Stimulated activated CD8-positive, alpha-beta memory T cell treated with anti-CD3 and anti-CD28 coated beads, Interleukin-7, amount 100 ng/mL, for 48 hours (primary cell): ENCODE measurements around the gene RAD51B.

Experiments used
- DNase-seq, 2 donors: peaks; one replicate each; pipeline ENCODE4 v3.0.0-alpha.2; 2020; ENCODE audit warnings: low read depth in 1 of 2; ENCODE audit errors: extremely low read depth in 1 of 2

RAD51B gene

DNA sequence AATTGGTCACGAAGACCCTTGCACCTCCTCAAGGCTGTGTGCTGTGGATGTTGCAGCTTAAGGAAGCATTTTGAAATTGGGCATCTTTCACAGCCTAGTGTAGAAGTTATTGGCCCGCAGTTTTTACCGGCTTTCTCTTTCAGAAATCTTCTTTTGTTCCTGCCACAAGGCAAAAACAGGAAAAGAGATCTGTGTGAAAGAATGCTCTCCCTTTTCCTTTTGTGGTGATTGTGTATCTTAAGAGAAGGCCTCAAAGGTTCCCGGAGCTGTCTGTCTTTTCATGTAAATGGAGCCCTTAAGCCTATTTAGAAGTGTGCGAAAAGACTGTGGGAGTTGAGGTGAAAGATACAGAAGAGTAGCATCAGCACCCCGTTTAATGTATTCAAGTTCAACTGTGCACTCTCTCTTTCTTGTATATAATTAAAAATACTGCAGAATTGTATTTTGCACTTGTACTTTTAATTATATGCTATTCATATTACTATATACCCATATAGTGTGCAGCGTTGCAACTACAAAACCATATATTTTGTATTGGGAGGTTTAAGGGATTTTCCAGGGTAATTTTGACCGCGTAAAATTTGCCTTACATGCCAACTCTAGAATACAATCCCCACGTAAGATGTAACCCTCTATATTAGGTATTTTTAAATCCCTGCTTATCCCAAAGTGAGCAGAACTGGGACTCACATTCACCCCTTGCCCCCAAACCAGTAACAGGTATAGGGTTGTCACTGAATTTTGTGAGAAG is 441.7 kb downstream of the RAD51B start:
- DNase-seq: no peak

DNA sequence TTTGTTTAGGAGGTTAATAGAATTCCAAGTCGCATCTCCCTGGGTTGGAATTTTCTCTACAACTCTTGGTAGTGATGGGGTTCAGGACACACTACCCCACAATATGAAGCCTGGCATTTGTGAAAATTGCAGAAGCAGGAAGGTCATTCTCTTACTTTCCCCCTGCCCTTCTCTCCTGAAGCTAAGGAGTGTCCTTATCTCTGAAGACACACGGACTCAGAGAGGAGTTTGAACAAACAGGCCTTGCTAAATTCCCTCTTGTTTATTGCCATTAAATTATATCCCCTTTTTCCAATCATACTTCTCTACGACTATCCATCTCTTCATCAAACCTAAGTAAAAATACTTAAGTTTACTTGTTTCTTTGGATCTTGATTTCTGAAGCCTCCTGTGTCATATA is 443.0 kb downstream of the RAD51B start:
- DNase-seq: no peak

DNA sequence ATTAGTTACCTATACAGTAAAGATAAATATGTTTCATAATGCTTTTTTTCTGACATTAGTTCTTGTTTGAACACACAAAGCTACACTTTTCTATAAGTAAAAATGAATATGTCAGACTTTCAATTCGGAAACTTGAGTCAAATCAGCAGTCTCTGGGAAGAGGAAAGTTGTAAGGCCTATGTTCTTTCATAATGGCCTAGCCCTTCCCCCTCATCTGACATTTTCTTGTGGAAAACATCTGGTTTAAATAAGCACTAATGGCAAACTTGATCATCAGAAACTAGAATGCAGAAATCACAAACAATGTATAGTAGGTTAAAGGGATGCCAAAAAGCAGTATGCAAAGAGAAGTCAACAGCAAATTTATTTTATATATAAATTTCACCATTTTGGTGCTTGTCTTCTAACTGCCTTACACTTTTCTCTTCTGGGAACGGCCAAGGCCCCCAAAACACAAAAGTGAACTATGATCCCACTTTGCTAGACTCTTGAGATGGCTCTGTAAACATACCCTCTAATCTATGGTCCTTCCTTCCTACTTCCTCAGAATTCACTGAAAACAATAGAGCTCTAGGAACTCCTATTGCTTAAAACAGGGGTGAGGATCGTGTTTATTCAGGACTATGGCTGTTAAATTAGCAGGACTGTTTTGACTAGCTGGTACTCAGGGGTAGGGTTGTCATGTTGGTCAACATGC is 444.1 kb downstream of the RAD51B start:
- DNase-seq: no peak

- DNase-seq: no peak
Observed at GRCh38 chr14:68264260-68264569, 444.6 kb downstream of the RAD51B start.

- no peak for DNase-seq
Observed at GRCh38 chr14:68266998-68267397, 447.4 kb downstream of the RAD51B start.

DNA sequence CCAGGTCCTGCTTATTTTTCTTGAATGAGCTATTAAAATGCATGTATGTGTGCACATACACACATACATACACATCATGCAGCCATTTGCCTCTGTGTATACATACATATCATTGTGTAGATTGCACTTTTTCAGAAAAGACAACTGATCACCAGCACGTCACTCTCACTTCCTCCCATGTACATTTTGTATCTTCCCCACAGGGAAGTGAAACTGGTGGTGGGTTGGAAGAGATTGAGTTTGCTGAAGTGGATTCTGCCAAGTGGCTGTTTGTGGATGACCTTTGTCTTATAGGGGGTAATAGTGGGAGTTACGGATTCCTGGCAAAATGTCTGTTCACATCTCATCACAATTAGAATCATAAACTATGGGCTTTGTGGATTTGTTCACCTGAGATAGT is 448.6 kb downstream of the RAD51B start:
- no peak for DNase-seq

- no peak for DNase-seq
Observed at GRCh38 chr14:68268719-68269118, 449.1 kb downstream of the RAD51B start.

DNA sequence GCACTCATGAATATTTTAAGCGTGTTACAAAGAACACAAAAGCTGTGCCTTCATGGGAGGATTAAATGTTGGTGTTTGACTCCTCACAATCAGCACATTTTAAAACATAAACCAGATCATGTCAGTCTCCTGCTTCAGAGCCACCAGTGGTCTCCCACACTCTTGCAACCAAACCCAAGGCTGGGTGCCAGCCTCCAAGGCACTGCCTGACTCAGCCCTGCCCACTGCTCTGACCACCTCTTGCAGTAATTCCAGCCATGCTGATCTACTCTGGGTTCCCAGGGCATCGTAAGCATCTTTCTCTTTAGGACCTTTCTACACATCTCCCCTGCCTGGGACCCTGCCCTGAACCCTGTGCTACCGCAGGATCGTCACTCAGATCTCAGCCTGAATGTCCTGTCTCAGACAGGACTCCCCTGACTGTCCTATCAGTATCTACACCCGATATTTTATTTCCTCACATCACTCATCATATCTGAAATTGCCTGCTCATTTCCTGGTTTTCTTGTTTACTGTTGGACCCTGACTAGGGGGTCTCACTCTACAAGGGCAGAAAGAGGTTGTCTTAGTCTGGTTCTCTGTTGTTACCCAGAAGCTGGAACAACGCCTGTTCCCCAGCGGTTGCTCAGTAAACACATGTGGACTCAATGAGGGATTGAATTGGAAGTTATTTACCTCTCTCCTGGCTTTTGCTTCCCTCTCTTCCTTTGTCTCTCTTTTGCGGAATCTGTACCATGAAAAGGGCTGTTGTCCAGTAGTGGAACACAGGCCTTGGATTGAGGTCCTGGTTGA is 449.8 kb downstream of the RAD51B start:
- DNase-seq: no peak

GRCh38 chr14:68270342-68270741 is 450.8 kb downstream of the RAD51B start:
- no peak for DNase-seq

GRCh38 chr14:68271913-68272391 is 452.4 kb downstream of the RAD51B start:
- DNase-seq: no peak

DNA sequence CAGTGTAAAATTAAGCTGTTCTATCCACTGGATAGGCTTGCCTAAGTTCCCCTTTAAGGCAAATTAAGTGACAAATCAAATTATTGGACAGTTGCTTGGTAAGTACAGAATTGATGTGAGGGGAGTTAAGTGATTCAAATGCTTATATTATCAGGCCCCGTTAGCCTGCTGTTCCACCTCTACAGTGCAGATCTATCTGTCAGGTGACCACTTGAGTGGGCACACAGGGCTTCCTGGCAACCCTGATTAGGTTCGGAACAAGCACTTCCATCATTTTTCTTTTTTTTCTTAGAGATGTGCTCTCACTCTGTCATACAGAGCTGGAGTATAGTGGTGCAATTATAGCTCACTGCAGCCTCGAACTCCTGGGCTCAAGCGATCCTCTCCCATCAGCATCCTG is 453.8 kb downstream of the RAD51B start:
- no peak for DNase-seq

DNA sequence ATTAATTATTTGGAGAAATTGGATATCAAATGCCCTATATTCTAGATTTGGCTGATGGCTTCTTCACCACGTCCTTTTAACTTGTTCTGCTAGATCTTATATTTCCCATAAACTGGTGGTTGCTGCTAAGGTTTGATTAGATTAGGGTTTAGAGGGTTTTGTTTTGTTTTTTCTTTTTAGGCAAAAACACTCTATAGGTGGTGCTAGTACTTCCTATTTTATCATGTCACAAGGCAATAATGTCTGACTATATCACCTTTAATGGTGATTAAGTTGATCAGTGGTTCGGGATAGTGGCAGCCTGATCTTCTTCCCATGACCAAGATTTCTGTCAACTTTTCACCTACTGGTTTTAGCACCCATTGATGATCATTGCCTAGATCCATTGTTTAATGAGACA is 455.1 kb downstream of the RAD51B start:
- no peak for DNase-seq

DNA sequence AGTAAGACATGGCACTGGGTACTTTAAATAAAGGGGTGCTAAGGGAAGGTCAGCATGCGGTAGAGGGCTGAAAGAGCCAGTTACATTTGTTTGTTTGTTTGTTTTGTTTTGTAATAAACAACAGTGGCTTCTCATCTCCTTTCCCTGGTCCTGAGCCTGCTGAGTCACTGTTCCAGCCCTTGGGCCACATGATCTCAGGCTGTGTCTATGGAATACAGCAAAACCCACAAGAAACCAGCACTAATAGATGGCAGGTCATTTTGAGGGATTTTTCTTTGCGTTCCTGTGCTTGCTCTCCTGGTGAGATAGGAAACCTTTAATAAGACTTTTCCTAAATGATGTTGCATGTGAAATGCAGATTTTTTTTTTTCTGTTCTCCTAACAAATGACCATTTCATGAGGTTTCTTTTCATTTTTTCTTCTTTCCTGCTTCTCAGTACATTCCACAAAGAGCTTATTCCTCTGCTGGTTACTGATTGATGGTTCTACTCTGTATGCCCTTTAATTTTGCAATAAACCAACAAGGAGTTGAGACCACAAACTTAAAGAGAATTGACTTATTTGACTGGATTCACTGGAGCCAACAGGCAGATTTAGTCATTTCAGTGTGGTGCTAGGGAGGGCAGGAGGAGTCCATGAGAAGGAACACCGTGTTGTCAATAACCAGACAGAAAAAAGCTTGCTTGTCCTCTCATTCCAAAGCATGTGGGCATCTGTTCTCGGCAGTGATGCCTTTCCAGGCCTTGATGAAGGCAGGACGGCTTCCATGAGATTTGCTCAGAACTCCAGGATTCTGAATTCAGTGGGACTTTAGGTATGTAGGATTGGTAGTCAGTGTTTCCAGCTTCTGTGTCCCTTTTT is 459.2 kb downstream of the RAD51B start:
- no peak for DNase-seq

GRCh38 chr14:68279437-68279720 is 459.8 kb downstream of the RAD51B start:
- DNase-seq: no peak

DNA sequence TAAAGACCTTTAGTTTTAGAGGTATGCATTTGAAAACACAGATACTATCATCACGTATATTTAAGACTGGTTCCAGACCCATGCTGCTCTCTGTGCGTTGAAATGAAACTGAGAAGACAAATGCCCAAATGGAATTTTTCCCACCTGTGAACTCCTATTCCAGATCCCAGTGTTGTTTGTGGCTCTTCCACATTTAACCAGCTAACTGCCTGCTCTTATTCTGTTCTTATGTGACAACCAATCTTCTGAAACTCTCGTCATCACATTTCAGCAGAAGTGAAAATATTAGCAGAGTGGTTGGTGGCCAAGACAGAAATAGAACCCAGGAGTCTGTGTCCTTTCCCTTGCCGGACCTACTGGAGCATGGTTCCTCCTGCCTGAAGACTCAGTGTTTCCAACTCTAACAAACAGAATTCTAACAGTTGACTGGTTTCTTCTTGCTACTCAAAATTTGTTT is 460.2 kb downstream of the RAD51B start:
- DNase-seq: no peak

GRCh38 chr14:68281497-68281896 is 461.9 kb downstream of the RAD51B start:
- DNase-seq: no peak

DNA sequence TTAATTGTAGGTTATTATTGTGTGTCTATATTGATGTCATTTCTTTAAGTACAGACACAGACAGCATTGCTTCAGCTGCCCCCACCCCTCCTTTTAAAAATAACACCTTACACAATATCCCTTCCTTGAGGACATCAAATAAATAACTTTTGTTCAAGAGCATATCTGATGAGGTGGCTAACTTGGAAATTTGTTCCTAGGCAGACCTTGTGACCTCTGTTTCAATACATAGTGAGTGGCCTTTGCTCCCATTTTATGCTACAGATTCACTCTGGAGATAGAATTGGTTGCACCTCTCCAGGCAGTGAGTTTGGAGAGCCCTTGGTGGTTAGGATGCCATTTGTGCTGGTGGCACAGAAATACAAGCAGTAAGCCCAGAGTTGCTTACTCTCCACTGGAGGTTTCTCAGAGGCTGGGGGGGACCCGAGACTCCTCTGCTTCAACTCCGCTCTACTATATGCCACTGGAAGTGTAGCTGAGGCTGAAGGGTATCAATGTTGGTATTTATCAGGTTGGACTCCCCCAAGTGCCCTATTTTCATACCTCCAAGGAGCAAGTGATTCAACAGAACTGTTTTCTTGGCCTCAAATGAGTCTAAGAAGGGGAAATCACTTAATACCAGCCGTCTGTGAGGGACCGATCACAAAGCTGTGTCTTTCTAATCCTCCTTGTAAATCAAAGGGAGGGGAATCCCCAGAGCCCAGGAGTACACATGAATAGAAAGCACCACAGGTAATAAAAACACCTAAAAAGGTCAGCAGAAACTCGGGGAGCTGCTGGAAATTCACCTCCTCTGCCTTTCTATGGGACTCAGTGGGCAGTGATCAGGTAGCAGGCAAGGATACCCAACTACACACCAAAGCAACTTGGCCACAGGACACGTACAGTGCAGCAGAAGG is 463.1 kb downstream of the RAD51B start:
- DNase-seq: no peak

GRCh38 chr14:68283378-68284123 is 464.0 kb downstream of the RAD51B start:
- DNase-seq: peak; percentile 19 to 30

DNA sequence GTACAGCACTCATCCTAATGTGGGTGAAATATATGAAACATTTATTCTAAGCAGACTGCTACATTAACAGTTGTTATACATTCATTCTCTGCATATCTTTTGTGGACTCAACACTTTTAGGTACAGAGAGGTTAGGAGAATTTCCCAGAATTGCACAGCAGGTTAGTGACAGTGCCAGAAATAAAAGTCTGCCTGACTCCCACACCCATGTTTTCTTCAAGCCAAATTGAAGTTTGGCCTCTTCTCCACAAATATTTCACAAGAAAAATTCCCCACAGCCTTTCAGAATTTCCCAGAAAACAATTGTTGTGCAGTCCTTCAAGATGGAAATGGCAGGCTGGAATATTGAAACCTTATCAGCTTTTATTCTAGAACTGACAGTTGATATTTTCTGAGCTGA is 464.8 kb downstream of the RAD51B start:
- DNase-seq: no peak
